ENCODE results near the gene TTC34. TPM values are rescaled to one million over a fixed set of nuclear protein-coding genes. Genes with fewer than 3 reads are reported as not detected.

Gene TTC34
- polyA plus RNA-seq, 1 donor (not counting 4 experiments of a cell fraction or from before 2014, with no cell fraction given): 0.04 TPM

GRCh38 chr1:2630498-2631135 lies 170.9 kb downstream of the TTC34 start:
- peaks cover 8% of the 10 kb centered on the region for H3K9me3 ChIP-seq (ENCODE audit: control insufficient read depth, low read depth, low read length)
- no peaks in the 10 kb centered on the region for H3K4me1 ChIP-seq (ENCODE audit: control insufficient read depth, extremely low read depth, insufficient read depth, low read length)
- H3K9me1 ChIP-seq (ENCODE audit: control insufficient read depth, extremely low read depth, insufficient read depth, low read length): no peaks in the 10 kb centered on the region
- dilution Hi-C loops (cut with MboI; ENCODE audit: extremely low pct_ligation_motif_present, low sequenced_read_pairs): no loop called here
- H3K36me3 ChIP-seq (ENCODE audit: control insufficient read depth in 2 of 2, extremely low read depth in 1 of 2, insufficient read depth in 2 of 2, low read length in 2 of 2): no peaks in the 10 kb centered on the region
- TF ChIP-seq, protein P1, sequence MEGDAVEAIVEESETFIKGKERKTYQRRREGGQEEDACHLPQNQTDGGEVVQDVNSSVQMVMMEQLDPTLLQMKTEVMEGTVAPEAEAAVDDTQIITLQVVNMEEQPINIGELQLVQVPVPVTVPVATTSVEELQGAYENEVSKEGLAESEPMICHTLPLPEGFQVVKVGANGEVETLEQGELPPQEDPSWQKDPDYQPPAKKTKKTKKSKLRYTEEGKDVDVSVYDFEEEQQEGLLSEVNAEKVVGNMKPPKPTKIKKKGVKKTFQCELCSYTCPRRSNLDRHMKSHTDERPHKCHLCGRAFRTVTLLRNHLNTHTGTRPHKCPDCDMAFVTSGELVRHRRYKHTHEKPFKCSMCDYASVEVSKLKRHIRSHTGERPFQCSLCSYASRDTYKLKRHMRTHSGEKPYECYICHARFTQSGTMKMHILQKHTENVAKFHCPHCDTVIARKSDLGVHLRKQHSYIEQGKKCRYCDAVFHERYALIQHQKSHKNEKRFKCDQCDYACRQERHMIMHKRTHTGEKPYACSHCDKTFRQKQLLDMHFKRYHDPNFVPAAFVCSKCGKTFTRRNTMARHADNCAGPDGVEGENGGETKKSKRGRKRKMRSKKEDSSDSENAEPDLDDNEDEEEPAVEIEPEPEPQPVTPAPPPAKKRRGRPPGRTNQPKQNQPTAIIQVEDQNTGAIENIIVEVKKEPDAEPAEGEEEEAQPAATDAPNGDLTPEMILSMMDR (optimal IDR thresholded peaks at IDR 0.05 in 1 of 3, IDR thresholded peaks at IDR 0.05 in 1 of 3, conservative IDR thresholded peaks at IDR 0.05 in 1 of 3; ENCODE audit: extremely low read depth in 1 of 3, insufficient read depth in 2 of 3, low read length in 3 of 3): no peak
- H2AFZ ChIP-seq (ENCODE audit: control insufficient read depth, low read length): no peak overlapping the region
- no peak overlapping the region for H3K4me3 ChIP-seq (ENCODE audit: control insufficient read depth in 2 of 3, extremely low read depth in 1 of 3, insufficient read depth in 2 of 3, low read depth in 1 of 3, low read length in 3 of 3)
- no peaks in the 10 kb centered on the region for H4K20me1 ChIP-seq (ENCODE audit: control insufficient read depth, extremely low read depth, insufficient read depth, low read length)
- H3K9ac ChIP-seq (ENCODE audit: control insufficient read depth, extremely low read depth, insufficient read depth, low read length): no peak overlapping the region
- H3K79me2 ChIP-seq (ENCODE audit: control insufficient read depth, insufficient read depth, low read length): no peaks in the 10 kb centered on the region
- FAIRE-seq (no peak), DNase-seq (ENCODE audit: low read depth, low spot score) (no peak)
- peaks cover 31% of the 10 kb centered on the region for H3K27me3 ChIP-seq (ENCODE audit: control insufficient read depth, extremely low read depth, insufficient read depth, low read length)
- no peak overlapping the region for H3K4me2 ChIP-seq (ENCODE audit: control insufficient read depth, extremely low read depth, insufficient read depth, low read depth, low read length)
- no peak overlapping the region for H3K27ac ChIP-seq (ENCODE audit: control insufficient read depth, insufficient read depth, low read length)

DNA sequence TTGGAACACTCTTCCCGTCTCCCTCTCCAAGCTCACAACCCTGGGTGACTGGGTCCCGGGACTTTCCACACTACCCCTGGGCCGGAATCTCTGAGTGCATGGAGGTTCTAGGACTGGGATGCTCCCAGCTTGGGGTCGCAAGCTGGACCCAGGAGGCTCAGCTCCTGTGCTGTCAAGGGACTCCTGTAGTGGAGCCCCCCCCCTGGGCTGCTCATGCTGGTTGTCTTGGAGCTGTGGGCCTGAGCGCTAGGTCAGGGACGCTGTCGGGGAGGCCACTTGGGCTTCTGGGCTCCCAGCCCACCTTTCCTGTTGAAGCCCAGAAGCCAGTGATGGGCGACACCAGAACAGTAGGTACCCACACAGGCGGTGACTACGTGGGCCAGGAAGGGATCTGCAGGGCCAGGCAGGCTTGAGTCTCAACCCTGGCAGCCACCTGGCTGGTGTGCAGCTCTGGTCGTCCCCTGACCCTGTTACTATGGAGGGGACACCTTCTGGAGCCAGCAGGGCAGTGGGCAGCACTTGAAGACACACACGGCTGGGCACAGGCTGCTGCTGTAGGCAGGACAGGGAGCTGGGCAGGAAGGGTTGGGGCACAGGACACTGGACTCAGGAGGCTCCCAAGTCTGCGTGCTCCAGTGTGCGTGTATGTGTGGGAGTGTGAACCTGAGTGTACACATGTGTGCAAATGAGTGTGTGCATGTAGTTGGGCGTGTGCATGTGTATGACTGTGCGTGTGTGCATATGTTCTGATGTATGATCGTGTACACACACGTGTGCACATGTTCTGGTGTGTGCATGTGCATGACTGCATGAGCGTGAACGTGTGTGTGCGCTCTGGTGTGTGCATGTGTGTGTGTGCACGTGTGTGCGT lies 171.6 kb downstream of the TTC34 start:
- Histone ChIP-seq H3K36me3 (ENCODE audit: control insufficient read depth in 2 of 2, extremely low read depth in 1 of 2, insufficient read depth in 2 of 2, low read length in 2 of 2) (no peaks in the 10 kb centered on the region), H3K4me3 (ENCODE audit: control insufficient read depth in 2 of 3, extremely low read depth in 1 of 3, insufficient read depth in 2 of 3, low read depth in 1 of 3, low read length in 3 of 3) (no peak overlapping the region), H3K9me1 (ENCODE audit: control insufficient read depth, extremely low read depth, insufficient read depth, low read length) (no peaks in the 10 kb centered on the region), H4K20me1 (ENCODE audit: control insufficient read depth, extremely low read depth, insufficient read depth, low read length) (no peaks in the 10 kb centered on the region), H3K27ac (ENCODE audit: control insufficient read depth, insufficient read depth, low read length) (no peak overlapping the region), H2AFZ (ENCODE audit: control insufficient read depth, low read length) (no peak overlapping the region), H3K9ac (ENCODE audit: control insufficient read depth, extremely low read depth, insufficient read depth, low read length) (no peak overlapping the region), H3K4me2 (ENCODE audit: control insufficient read depth, extremely low read depth, insufficient read depth, low read depth, low read length) (no peak overlapping the region), H3K9me3 (ENCODE audit: control insufficient read depth, low read depth, low read length) (peaks cover 8% of the 10 kb centered on the region), H3K4me1 (ENCODE audit: control insufficient read depth, extremely low read depth, insufficient read depth, low read length) (no peaks in the 10 kb centered on the region), H3K27me3 (ENCODE audit: control insufficient read depth, extremely low read depth, insufficient read depth, low read length) (peaks cover 31% of the 10 kb centered on the region), H3K79me2 (ENCODE audit: control insufficient read depth, insufficient read depth, low read length) (no peaks in the 10 kb centered on the region)
- DNase-seq (ENCODE audit: low read depth, low spot score): no peak
- no peak for TF ChIP-seq EZH2 (IDR thresholded peaks at IDR 0.05; ENCODE audit: low read length)
- TF ChIP-seq, protein P1 (optimal IDR thresholded peaks at IDR 0.05 in 1 of 3, IDR thresholded peaks at IDR 0.05 in 1 of 3, conservative IDR thresholded peaks at IDR 0.05 in 1 of 3; ENCODE audit: extremely low read depth in 1 of 3, insufficient read depth in 2 of 3, low read length in 3 of 3): no peak
- FAIRE-seq: no peak
- dilution Hi-C loops (cut with MboI; ENCODE audit: extremely low pct_ligation_motif_present, low sequenced_read_pairs): no loop called here
